ENCODE data around the gene MAP1LC3B2. TPM values are rescaled to one million over a fixed set of nuclear protein-coding genes. Genes with fewer than 3 reads are reported as not detected.

MAP1LC3B2 gene
- total RNA-seq, 2 donors from 2014 or later = not detected

GRCh38 chr12:116529686-116530085 is 29.5 kb upstream of the MAP1LC3B2 start:
- Histone ChIP-seq H3K9me3 (no peaks in the 10 kb centered on the region), H3K27me3 (no peaks in the 10 kb centered on the region), H3K36me3 (replicated peaks in 1 of 2; ENCODE audit: insufficient read depth in 1 of 2, low read depth in 2 of 2) (no peaks in the 10 kb centered on the region), H3K4me1 (peaks cover 55% of the 10 kb centered on the region), H3K4me3 (no peak overlapping the region), H3K27ac (no peak overlapping the region)
- DNase-seq = no peak
- no peak for ATAC-seq
- 62 to 80% methylated on average over 2 of the region's 2 CpGs for WGBS, 2 donors
- intact Hi-C loops (cut with DNase I) = loop anchor here (10.0 kb wide), 1 partner anchor 135 kb away; no protein-coding TSS in a partner anchor
- TF ChIP-seq CTCF (IDR thresholded peaks at IDR 0.05) = no peak
- TF ChIP-seq POLR2A (IDR thresholded peaks at IDR 0.05) = no peak

- WGBS, 2 donors = 70 to 76% methylated on average over 4 of the region's 4 CpGs
- Histone ChIP-seq H3K4me3 (no peak overlapping the region), H3K4me1 (peaks cover 42% of the 10 kb centered on the region), H3K27me3 (no peaks in the 10 kb centered on the region), H3K36me3 (replicated peaks in 1 of 2; ENCODE audit: insufficient read depth in 1 of 2, low read depth in 2 of 2) (no peaks in the 10 kb centered on the region), H3K27ac (peak overlapping the region in 1 of 4 donors; percentile 79), H3K9me3 (no peaks in the 10 kb centered on the region)
- no peak for TF ChIP-seq CTCF (IDR thresholded peaks at IDR 0.05)
- TF ChIP-seq POLR2A (IDR thresholded peaks at IDR 0.05) = no peak
- DNase-seq = no peak
- no peak for ATAC-seq
- intact Hi-C loops (cut with DNase I) = loop anchor here (10.0 kb wide), 1 partner anchor 132 kb away; no protein-coding TSS in a partner anchor
Observed at GRCh38 chr12:116532428-116532827, 26.8 kb upstream of the MAP1LC3B2 start.

- Histone ChIP-seq H3K9me3 (no peaks in the 10 kb centered on the region), H3K4me3 (peak overlapping the region; percentile 8 to 46), H3K4me1 (peaks cover 42% of the 10 kb centered on the region), H3K36me3 (replicated peaks in 1 of 2; ENCODE audit: insufficient read depth in 1 of 2, low read depth in 2 of 2) (no peaks in the 10 kb centered on the region), H3K27me3 (no peaks in the 10 kb centered on the region), H3K27ac (peak overlapping the region in 3 of 4 donors; percentile 69 to 79 (median 75))
- intact Hi-C loops (cut with DNase I) = loop anchor here (10.0 kb wide), 1 partner anchor 132 kb away; no protein-coding TSS in a partner anchor
- 4 to 11% methylated on average over 5 to 11 of the region's 11 CpGs for WGBS, 2 donors
- ATAC-seq (peak; percentile 43), DNase-seq (peak in 1 of 4 donors; percentile 66)
- TF ChIP-seq CTCF (IDR thresholded peaks at IDR 0.05) (no peak), POLR2A (IDR thresholded peaks at IDR 0.05) (no peak)
Observed at GRCh38 chr12:116532986-116533342, 26.2 kb upstream of the MAP1LC3B2 start.

- H3K4me1 ChIP-seq = peaks cover 36% of the 10 kb centered on the region
- 1% methylated on average over 21 to 32 of the region's 32 CpGs for WGBS, 2 donors
- TF ChIP-seq CTCF (IDR thresholded peaks at IDR 0.05) (no peak), POLR2A (IDR thresholded peaks at IDR 0.05) (no peak)
- no peaks in the 10 kb centered on the region for H3K27me3 ChIP-seq
- intact Hi-C loops (cut with DNase I) = loop anchor here (10.0 kb wide), 1 partner anchor 131 kb away; no protein-coding TSS in a partner anchor
- peak; percentile 72 to 83 (median 76) for DNase-seq
- peak; percentile 76 for ATAC-seq
- peak overlapping the region; percentile 8 to 46 for H3K4me3 ChIP-seq
- peak overlapping the region; percentile 46 to 79 (median 72) for H3K27ac ChIP-seq
- no peaks in the 10 kb centered on the region for H3K36me3 ChIP-seq (replicated peaks in 1 of 2; ENCODE audit: insufficient read depth in 1 of 2, low read depth in 2 of 2)
- no peaks in the 10 kb centered on the region for H3K9me3 ChIP-seq
Observed at GRCh38 chr12:116533343-116534251, 25.6 kb upstream of the MAP1LC3B2 start.
